HCT116 (cell line): Measurements from ENCODE around the gene LRRC32. TPM values are rescaled to one million over a fixed set of nuclear protein-coding genes. Genes with fewer than 3 reads are reported as not detected.

ENCODE experiments used
- ATAC-seq: fragments of 200-7000 bp; cut with Tn5 transposase; 2 replicates; pipeline ENCODE4 v1.9.1; 2020; ENCODE audit warnings: mild to moderate bottlenecking, moderate library complexity
- BruUV-seq: library from RNA; stranded (reverse); fragments of 400-500 nt; replicated peaks from 2 replicates; lab custom pipeline; 2021; lab: Mats Ljungman, UMichigan
- CTCF ChIA-PET: fragments of 300-600 bp; sonication (Branson Sonifier 250); formaldehyde crosslinking; loops from one replicate; lab custom pipeline; 2021; ENCODE audit warnings: antibody characterized with exemption; lab: Charles Lee
- POLR2A ChIA-PET: fragments of 300-600, 350-600 bp; sonication (Branson Sonifier 250); formaldehyde crosslinking; loops from one replicate; lab custom pipeline; 2021; ENCODE audit warnings: antibody characterized with exemption; lab: Charles Lee
- RAD21 ChIA-PET, 2 experiments: fragments of 300-600 bp; sonication (Branson Sonifier 250); formaldehyde crosslinking; loops; one replicate each; lab custom pipeline; 2023; ENCODE audit warnings: low total read pairs in 2 of 2; ENCODE audit not compliant: uncharacterized antibody in 2 of 2, unreplicated experiment in 2 of 2, low non-redundant PET in 1 of 2; lab: Charles Lee
- DNase-seq: peaks from one replicate; pipeline ENCODE4 v3.0.0-alpha.2; 2010; ENCODE audit warnings: low read depth, low spot score
- H2AFZ ChIP-seq: fragments of 200-600 bp; shearing (Covaris generic), sonication (generic); 2 replicates; pipeline ENCODE4 v1.6.1; 2017; ENCODE audit warnings: low read depth, mixed run types, mixed read lengths, antibody characterized with exemption, low read length; ENCODE audit not compliant: poor library complexity, severe bottlenecking
- H3K27ac ChIP-seq: 2 replicates; pipeline ENCODE4 v1.5.1; 2012; ENCODE audit warnings: low read depth, low read length
- H3K27me3 ChIP-seq: fragments of 200-600 bp; sonication (generic); 2 replicates; pipeline ENCODE4 v1.6.1; 2016; ENCODE audit warnings: mixed run types, low read length, mixed read lengths; ENCODE audit not compliant: insufficient read depth
- H3K36me3 ChIP-seq, 2 experiments: fragments of 200-500 bp in 1 of 2; fragments of 200-600 bp in 1 of 2; sonication (Bioruptor generic) in 1 of 2; sonication (generic) in 1 of 2; 2 replicates each; pipeline versions ENCODE4 v1.5.1 to v1.6.1; 2014 to 2016; ENCODE audit warnings: low read length in 2 of 2, inconsistent platforms in 1 of 2, mixed read lengths in 1 of 2, mixed run types in 1 of 2; ENCODE audit not compliant: insufficient read depth in 2 of 2, control insufficient read depth in 1 of 2
- H3K4me1 ChIP-seq, 2 experiments: fragments of 200-600 bp in 1 of 2; sonication (generic) in 1 of 2; 2 replicates each; pipeline versions ENCODE4 v1.5.1 to v1.6.1; 2012 to 2017; ENCODE audit warnings: low read length in 2 of 2, inconsistent platforms in 1 of 2, mild to moderate bottlenecking in 1 of 2, mixed read lengths in 1 of 2, mixed run types in 1 of 2, moderate library complexity in 1 of 2; ENCODE audit not compliant: insufficient read depth in 2 of 2, control insufficient read depth in 1 of 2
- H3K4me2 ChIP-seq: fragments of 200-600 bp; sonication (generic); 2 replicates; pipeline ENCODE4 v1.6.1; 2017; ENCODE audit warnings: mixed run types, low read length, mixed read lengths
- H3K4me3 ChIP-seq, 2 experiments: fragments of 200-600 bp in 1 of 2; sonication (generic) in 1 of 2; replicated peaks in 1 of 2; 2 replicates each; pipeline ENCODE4 v1.5.1; 2011 to 2016; ENCODE audit warnings: low read length in 2 of 2, control low read depth in 1 of 2, low read depth in 1 of 2, mild to moderate bottlenecking in 1 of 2, mixed read lengths in 1 of 2, mixed run types in 1 of 2
- H3K79me2 ChIP-seq: fragments of 200-600 bp; sonication (generic); 2 replicates; pipeline ENCODE4 v1.6.1; 2017; ENCODE audit warnings: mild to moderate bottlenecking, mixed run types, low read length, moderate library complexity, mixed read lengths; ENCODE audit not compliant: insufficient read depth
- H3K9ac ChIP-seq: fragments of 200-600 bp; sonication (generic); 2 replicates; pipeline ENCODE4 v1.6.1; 2016; ENCODE audit warnings: low read length, mixed read lengths
- H3K9me2 ChIP-seq: fragments of 200-600 bp; sonication (generic), shearing (Covaris generic); 2 replicates; pipeline ENCODE4 v1.6.1; 2017; ENCODE audit warnings: mixed run types, mild to moderate bottlenecking, moderate library complexity; ENCODE audit not compliant: insufficient read depth
- H3K9me3 ChIP-seq, 2 experiments: fragments of 200-500 bp in 1 of 2; fragments of 200-600 bp in 1 of 2; sonication (Bioruptor generic) in 1 of 2; sonication (generic) in 1 of 2; 2 replicates each; pipeline ENCODE4 v1.6.1; 2014 to 2017; ENCODE audit warnings: low read length in 2 of 2, mixed read lengths in 2 of 2, inconsistent platforms in 1 of 2, low read depth in 1 of 2, mild to moderate bottlenecking in 1 of 2, mixed run types in 1 of 2, moderate library complexity in 1 of 2; ENCODE audit not compliant: control insufficient read depth in 1 of 2, insufficient read depth in 1 of 2
- H4K20me1 ChIP-seq: fragments of 200-600 bp; sonication (generic), shearing (Covaris generic); 2 replicates; pipeline ENCODE4 v1.6.1; 2017; ENCODE audit warnings: mixed run types, mild to moderate bottlenecking, moderate library complexity; ENCODE audit not compliant: insufficient read depth
- CBX3 ChIP-seq: IDR thresholded peaks from 2 replicates; pipeline ENCODE4 v1.6.1; 2012; ENCODE audit warnings: low read depth
- CEBPB ChIP-seq: IDR thresholded peaks from 2 replicates; pipeline ENCODE4 v1.6.1; 2012; ENCODE audit warnings: low read depth
- EGR1 ChIP-seq: IDR thresholded peaks from 2 replicates; pipeline ENCODE4 v1.6.1; 2012; ENCODE audit warnings: low read depth
- ELF1 ChIP-seq: IDR thresholded peaks from 2 replicates; pipeline ENCODE4 v1.6.1; 2012; ENCODE audit warnings: low read depth, borderline replicate concordance
- EZH2 ChIP-seq: fragments of 200-600 bp; sonication (generic); IDR thresholded peaks from 2 replicates; pipeline ENCODE4 v1.6.1; 2017; ENCODE audit warnings: antibody characterized with exemption, mixed run types
- EZH2phosphoT487 ChIP-seq: fragments of 200-600 bp; IDR thresholded peaks from 2 replicates; pipeline ENCODE4 v1.6.1; 2018; ENCODE audit warnings: antibody characterized with exemption, borderline replicate concordance
- FOSL1 ChIP-seq: IDR thresholded peaks from 2 replicates; pipeline ENCODE4 v1.6.1; 2012; ENCODE audit warnings: low read depth
- JUND ChIP-seq: IDR thresholded peaks from 2 replicates; pipeline ENCODE4 v1.6.1; 2012
- MAX ChIP-seq: IDR thresholded peaks from 2 replicates; pipeline ENCODE4 v1.6.1; 2012
- POLR2AphosphoS5 ChIP-seq: IDR thresholded peaks from 2 replicates; pipeline ENCODE4 v1.6.1; 2011; ENCODE audit warnings: mild to moderate bottlenecking, low read depth, low read length, moderate library complexity
- SP1 ChIP-seq: IDR thresholded peaks from 2 replicates; pipeline ENCODE4 v1.6.1; 2012; ENCODE audit warnings: low read depth
- SRF ChIP-seq: IDR thresholded peaks from 2 replicates; pipeline ENCODE4 v1.6.1; 2012; ENCODE audit warnings: low read depth
- TCF7L2 ChIP-seq: IDR thresholded peaks from 2 replicates; pipeline ENCODE4 v1.7.0; 2011; ENCODE audit warnings: borderline replicate concordance, inconsistent platforms; ENCODE audit not compliant: insufficient read depth, insufficient read length; ENCODE audit errors: extremely low read depth
- YY1 ChIP-seq: IDR thresholded peaks from 2 replicates; pipeline ENCODE4 v1.6.1; 2011; ENCODE audit warnings: low read length, low read depth, moderate library complexity, mild to moderate bottlenecking; ENCODE audit not compliant: insufficient replicate concordance; ENCODE audit errors: extremely low read depth
- ZFX ChIP-seq: fragments of 450-650 bp; IDR thresholded peaks from 2 replicates; pipeline ENCODE4 v1.6.1; 2017
- ZNF274 ChIP-seq: fragments of 200-500 bp; sonication (Bioruptor generic); IDR thresholded peaks from 2 replicates; pipeline ENCODE4 v1.6.1; 2014; ENCODE audit warnings: mild to moderate bottlenecking, low read depth, low read length, inconsistent platforms
- intact Hi-C: fragments of 100-400 bp; cut with micrococcal nuclease; formaldehyde crosslinking; loops from 2 replicates; pipeline ENCODE4 v1.10.0; 2022
- total RNA-seq: library from RNA; stranded (reverse); gene quantifications from one replicate; pipeline ENCODE4 v1.2.1, GENCODE V29; 2021; ENCODE audit not compliant: unreplicated experiment
- TF ChIP-seq, protein P1 (sequence below), 3 experiments: fragments of 200-600 bp in 1 of 3; sonication (generic) in 1 of 3; IDR thresholded peaks in 2 of 3; conservative IDR thresholded peaks in 1 of 3; 2 replicates each; pipeline ENCODE4 v1.5.1; 2012 to 2017; ENCODE audit warnings: low read depth in 2 of 3, low read length in 2 of 3, antibody characterized with exemption in 1 of 3, borderline replicate concordance in 1 of 3, control low read depth in 1 of 3, mild to moderate bottlenecking in 1 of 3, mixed read lengths in 1 of 3, mixed run types in 1 of 3, moderate library complexity in 1 of 3; ENCODE audit not compliant: insufficient read depth in 1 of 3
- TF ChIP-seq, protein P2 (sequence below): IDR thresholded peaks from 2 replicates; pipeline ENCODE4 v1.6.1; 2012

The LRRC32 gene
- total RNA-seq, 1 experiment from 2014 or later: 0.54 TPM

- no peak for TF ChIP-seq TCF7L2
- no peak for TF ChIP-seq SRF
- TF ChIP-seq MAX: no peak
- TF ChIP-seq CBX3: no peak
- TF ChIP-seq, protein P1, sequence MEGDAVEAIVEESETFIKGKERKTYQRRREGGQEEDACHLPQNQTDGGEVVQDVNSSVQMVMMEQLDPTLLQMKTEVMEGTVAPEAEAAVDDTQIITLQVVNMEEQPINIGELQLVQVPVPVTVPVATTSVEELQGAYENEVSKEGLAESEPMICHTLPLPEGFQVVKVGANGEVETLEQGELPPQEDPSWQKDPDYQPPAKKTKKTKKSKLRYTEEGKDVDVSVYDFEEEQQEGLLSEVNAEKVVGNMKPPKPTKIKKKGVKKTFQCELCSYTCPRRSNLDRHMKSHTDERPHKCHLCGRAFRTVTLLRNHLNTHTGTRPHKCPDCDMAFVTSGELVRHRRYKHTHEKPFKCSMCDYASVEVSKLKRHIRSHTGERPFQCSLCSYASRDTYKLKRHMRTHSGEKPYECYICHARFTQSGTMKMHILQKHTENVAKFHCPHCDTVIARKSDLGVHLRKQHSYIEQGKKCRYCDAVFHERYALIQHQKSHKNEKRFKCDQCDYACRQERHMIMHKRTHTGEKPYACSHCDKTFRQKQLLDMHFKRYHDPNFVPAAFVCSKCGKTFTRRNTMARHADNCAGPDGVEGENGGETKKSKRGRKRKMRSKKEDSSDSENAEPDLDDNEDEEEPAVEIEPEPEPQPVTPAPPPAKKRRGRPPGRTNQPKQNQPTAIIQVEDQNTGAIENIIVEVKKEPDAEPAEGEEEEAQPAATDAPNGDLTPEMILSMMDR (IDR thresholded peaks at IDR 0.05 in 2 of 3, conservative IDR thresholded peaks at IDR 0.05 in 1 of 3; ENCODE audit: borderline replicate concordance in 1 of 3, insufficient read depth in 1 of 3, low read depth in 2 of 3, low read length in 2 of 3): no peak
- TF ChIP-seq YY1: no peak
- TF ChIP-seq SP1: no peak
- no peak for TF ChIP-seq POLR2AphosphoS5
- no peak for TF ChIP-seq JUND
- TF ChIP-seq EZH2: no peak
- TF ChIP-seq FOSL1: no peak
- TF ChIP-seq, protein P2, sequence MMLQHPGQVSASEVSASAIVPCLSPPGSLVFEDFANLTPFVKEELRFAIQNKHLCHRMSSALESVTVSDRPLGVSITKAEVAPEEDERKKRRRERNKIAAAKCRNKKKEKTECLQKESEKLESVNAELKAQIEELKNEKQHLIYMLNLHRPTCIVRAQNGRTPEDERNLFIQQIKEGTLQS: no peak
- no peak for TF ChIP-seq EZH2phosphoT487
- TF ChIP-seq ZNF274: no peak
- TF ChIP-seq ZFX: no peak
- TF ChIP-seq ELF1: no peak
- TF ChIP-seq CEBPB: no peak
- no peak for TF ChIP-seq EGR1
Measured at GRCh38 chr11:76667856-76668255, 2.7 kb downstream of the LRRC32 start.

More at GRCh38 chr11:76667856-76668255, 2.7 kb downstream of the LRRC32 start:
- peaks cover 0 to 11% of the 10 kb centered on the region in 2 experiments; a peak in 2 of 4 replicates for H3K4me1 ChIP-seq
- H3K9ac ChIP-seq: no peak overlapping the region
- ATAC-seq: no peak
- no peak for DNase-seq
- no peak overlapping the region for H2AFZ ChIP-seq
- no peak overlapping the region for H3K4me2 ChIP-seq
- no peaks in the 10 kb centered on the region for H3K79me2 ChIP-seq
- no peaks in the 10 kb centered on the region for H3K36me3 ChIP-seq
- no peak overlapping the region for H3K27ac ChIP-seq
- H3K27me3 ChIP-seq: peaks cover 6% of the 10 kb centered on the region; the same call in 1 of the 2 replicates
- RAD21 ChIA-PET: no interaction called here
- intact Hi-C loops: no loop called here
- no peak overlapping the region for H3K4me3 ChIP-seq
- no peaks in the 10 kb centered on the region for H3K9me2 ChIP-seq
- CTCF ChIA-PET: no interaction called here
- POLR2A ChIA-PET: no interaction called here
- BruUV-seq: no TSS peak
- no peaks in the 10 kb centered on the region for H4K20me1 ChIP-seq
- H3K9me3 ChIP-seq: no peaks in the 10 kb centered on the region
